SK-N-SH (cell line): ENCODE measurements around the gene CCN5. TPM values are rescaled to one million over a fixed set of nuclear protein-coding genes. Genes with fewer than 3 reads are reported as not detected.

Experiments used
- CTCF ChIA-PET: fragments of 300-600, 350-600 bp; formaldehyde crosslinking; extraction: SDS; loops from one replicate; lab custom pipeline; 2021; lab: Yijun Ruan, JAX
- POLR2A ChIA-PET: fragments of 350-600 bp; sonication (Branson Sonifier 250); formaldehyde crosslinking; extraction: SDS; loops from one replicate; lab custom pipeline; 2020; ENCODE audit warnings: antibody characterized with exemption, inconsistent platforms; lab: Yijun Ruan, JAX
- DNase-seq: peaks from one replicate; pipeline ENCODE4 v3.0.0; 2012
- H2AFZ ChIP-seq: fragments of 200-600 bp; sonication (generic); 2 replicates; pipeline ENCODE4 v1.8.1; 2016; ENCODE audit warnings: antibody characterized with exemption, mild to moderate bottlenecking, low read depth
- H3F3A ChIP-seq: fragments of 200-600 bp; sonication (generic); replicated peaks from 2 replicates; pipeline ENCODE3; 2016; ENCODE audit warnings: antibody characterized with exemption, mild to moderate bottlenecking; ENCODE audit not compliant: insufficient read depth
- H3K27ac ChIP-seq, 2 experiments: fragments of 200-500 bp in 1 of 2; fragments of 200-600 bp in 1 of 2; sonication (Bioruptor generic) in 1 of 2; sonication (generic), shearing (Covaris generic) in 1 of 2; 2 replicates each; pipeline versions ENCODE4 v1.5.1 to v1.6.1; 2014 to 2016; ENCODE audit warnings: low read depth in 2 of 2, inconsistent platforms in 1 of 2, low read length in 1 of 2, mild to moderate bottlenecking in 1 of 2, mixed read lengths in 1 of 2
- H3K27me3 ChIP-seq: fragments of 200-600 bp; sonication (generic), shearing (Covaris generic); 2 replicates; pipeline ENCODE4 v1.6.1; 2016; ENCODE audit warnings: mixed run types; ENCODE audit not compliant: insufficient read depth
- H3K36me3 ChIP-seq, 2 experiments: fragments of 200-500 bp in 1 of 2; fragments of 200-600 bp in 1 of 2; sonication (Bioruptor generic) in 1 of 2; sonication (generic) in 1 of 2; replicated peaks in 1 of 2; 2 replicates each; pipeline versions ENCODE3 to v1.5.1; 2014 to 2016; ENCODE audit warnings: low read length in 1 of 2, mild to moderate bottlenecking in 1 of 2; ENCODE audit not compliant: insufficient read depth in 2 of 2, control insufficient read depth in 1 of 2
- H3K4me1 ChIP-seq, 2 experiments: fragments of 200-500 bp in 1 of 2; fragments of 200-600 bp in 1 of 2; sonication (Bioruptor generic) in 1 of 2; sonication (generic), shearing (Covaris generic) in 1 of 2; 2 replicates each; pipeline versions ENCODE4 v1.5.1 to v1.6.1; 2014 to 2016; ENCODE audit warnings: low read depth in 1 of 2, low read length in 1 of 2, mixed run types in 1 of 2; ENCODE audit not compliant: insufficient read depth in 2 of 2, control insufficient read depth in 1 of 2
- H3K4me2 ChIP-seq: fragments of 200-600 bp; sonication (generic), shearing (Covaris generic); 2 replicates; pipeline ENCODE4 v1.6.1; 2017; ENCODE audit warnings: mixed run types
- H3K4me3 ChIP-seq, 2 experiments: fragments of 200-500 bp in 1 of 2; fragments of 200-600 bp in 1 of 2; sonication (Bioruptor generic) in 1 of 2; sonication (generic), shearing (Covaris generic) in 1 of 2; 2 replicates each; pipeline versions ENCODE4 v1.5.1 to v1.8.1; 2014 to 2016; ENCODE audit warnings: low read depth in 2 of 2, inconsistent platforms in 1 of 2, low read length in 1 of 2, mild to moderate bottlenecking in 1 of 2, mixed read lengths in 1 of 2, moderate library complexity in 1 of 2
- H3K79me2 ChIP-seq: fragments of 200-600 bp; sonication (generic); 2 replicates; pipeline ENCODE4 v1.8.1; 2017; ENCODE audit warnings: mild to moderate bottlenecking; ENCODE audit not compliant: insufficient read depth
- H3K9ac ChIP-seq: fragments of 200-600 bp; sonication (generic); 2 replicates; pipeline ENCODE4 v1.6.1; 2017; ENCODE audit warnings: mixed run types
- H3K9me2 ChIP-seq: fragments of 200-600 bp; sonication (generic); 2 replicates; pipeline ENCODE4 v1.6.1; 2017; ENCODE audit warnings: mixed run types
- H3K9me3 ChIP-seq: fragments of 200-600 bp; sonication (generic); 2 replicates; pipeline ENCODE4 v1.6.1; 2017; ENCODE audit warnings: mixed run types, mild to moderate bottlenecking, moderate library complexity
- H4K20me1 ChIP-seq: fragments of 200-600 bp; sonication (generic); 2 replicates; pipeline ENCODE4 v1.6.1; 2017; ENCODE audit warnings: mild to moderate bottlenecking, mixed run types; ENCODE audit not compliant: insufficient read depth
- ELF1 ChIP-seq: IDR thresholded peaks from 2 replicates; pipeline ENCODE4 v1.4.0; 2012
- EZH2phosphoT487 ChIP-seq: fragments of 200-600 bp; sonication (generic); IDR thresholded peaks from 2 replicates; pipeline ENCODE4 v1.6.1; 2017; ENCODE audit warnings: low read depth, mixed run types, mild to moderate bottlenecking, antibody characterized with exemption, moderate library complexity, borderline replicate concordance
- FOSL2 ChIP-seq: IDR thresholded peaks from 2 replicates; pipeline ENCODE4 v1.4.0; 2012; ENCODE audit warnings: low read depth, mild to moderate bottlenecking, moderate library complexity, borderline replicate concordance
- FOXJ3 ChIP-seq: sonication (generic); formaldehyde crosslinking; IDR thresholded peaks from 2 replicates; pipeline ENCODE4 v1.5.1; 2020; ENCODE audit warnings: mild to moderate bottlenecking, missing genetic modification reagents
- FOXM1 ChIP-seq: IDR thresholded peaks from 2 replicates; pipeline ENCODE4 v1.4.0; 2012; ENCODE audit warnings: low read depth, mild to moderate bottlenecking
- GABPA ChIP-seq: IDR thresholded peaks from 2 replicates; pipeline ENCODE4 v1.4.0; 2012; ENCODE audit warnings: low read depth, mild to moderate bottlenecking
- JUND ChIP-seq: IDR thresholded peaks from 2 replicates; pipeline ENCODE4 v1.4.0; 2012
- MEF2A ChIP-seq: IDR thresholded peaks from 2 replicates; pipeline ENCODE4 v1.4.0; 2012; ENCODE audit warnings: low read depth, borderline replicate concordance
- MXI1 ChIP-seq: IDR thresholded peaks from 2 replicates; pipeline ENCODE4 v1.6.1; 2012; ENCODE audit warnings: mild to moderate bottlenecking, low read depth, low read length, improper control_type of control experiment
- NFIC ChIP-seq: IDR thresholded peaks from 2 replicates; pipeline ENCODE4 v1.4.0; 2012; ENCODE audit warnings: borderline replicate concordance
- PBX3 ChIP-seq: IDR thresholded peaks from 2 replicates; pipeline ENCODE4; 2012
- RCOR1 ChIP-seq: fragments of 150-350 bp; IDR thresholded peaks from 2 replicates; pipeline ENCODE4 v1.6.1; 2017; ENCODE audit warnings: antibody characterized with exemption, low read length
- RFX5 ChIP-seq: IDR thresholded peaks from 2 replicates; pipeline ENCODE4 v1.6.1; 2012; ENCODE audit warnings: mild to moderate bottlenecking, improper control_type of control experiment, low read length
- RXRA ChIP-seq: IDR thresholded peaks from 2 replicates; pipeline ENCODE4 v1.4.0; 2012; ENCODE audit warnings: low read depth, mild to moderate bottlenecking, borderline replicate concordance
- SIN3A ChIP-seq: IDR thresholded peaks from 2 replicates; pipeline ENCODE4 v1.6.1; 2012; ENCODE audit warnings: low read depth, mild to moderate bottlenecking, low read length, moderate library complexity, borderline replicate concordance
- TAF1 ChIP-seq: IDR thresholded peaks from 2 replicates; pipeline ENCODE4 v1.6.1; 2012; ENCODE audit warnings: low read depth, mild to moderate bottlenecking, low read length, moderate library complexity, borderline replicate concordance
- TEAD4 ChIP-seq: IDR thresholded peaks from 2 replicates; pipeline ENCODE4 v1.4.0; 2012; ENCODE audit warnings: mild to moderate bottlenecking, borderline replicate concordance; ENCODE audit not compliant: insufficient read depth
- YY1 ChIP-seq: IDR thresholded peaks from 2 replicates; pipeline ENCODE4 v1.4.0; 2012; ENCODE audit warnings: low read depth, mild to moderate bottlenecking
- WGBS: methylation state at CpG from one replicate; pipeline ENCODE4 v1.1.6; 2017; ENCODE audit warnings: low lambda C conversion rate; 5-methylcytosine and 5-hydroxymethylcytosine counted together
- polyA plus RNA-seq, 3 experiments: library from polyadenylated mRNA; depleted of rRNA; stranded (reverse); fragments of >200 nt; gene quantifications; 2 replicates each; pipeline ENCODE4 v1.2.3, GENCODE V29; 2012
- TF ChIP-seq, protein P1 (sequence below): IDR thresholded peaks from 2 replicates; pipeline ENCODE4 v1.4.0; 2012; ENCODE audit warnings: low read depth
- TF ChIP-seq, protein P2 (sequence below): IDR thresholded peaks from 2 replicates; pipeline ENCODE4 v1.6.1; 2012; ENCODE audit warnings: mild to moderate bottlenecking, low read depth, low read length, moderate library complexity

CCN5 gene
- polyA plus RNA-seq, 1 of the 3 experiments (the other 2 are of a cell fraction): 0.05 TPM

DNA sequence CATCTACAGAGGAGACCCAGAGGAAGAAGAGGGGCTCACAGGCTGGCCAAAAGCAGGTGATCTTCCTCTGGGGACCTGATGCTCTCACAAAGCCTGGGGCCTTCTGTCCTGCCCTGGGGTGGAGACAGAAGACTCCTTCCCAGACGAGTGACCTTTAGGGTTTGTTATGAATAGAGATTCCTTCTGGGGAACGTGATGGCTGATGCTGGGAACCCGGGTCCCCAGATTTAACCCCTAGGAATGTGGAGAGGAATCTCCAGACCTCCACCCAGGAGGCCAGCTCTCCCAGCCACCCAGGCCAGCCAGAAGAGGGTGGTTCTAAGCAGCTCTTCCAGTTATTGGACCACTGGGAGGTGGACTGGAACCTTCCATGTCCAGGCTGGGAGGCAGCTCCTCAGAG lies 16.8 kb upstream of the CCN5 start:
- Histone ChIP-seq H3K36me3 (no peaks in the 10 kb centered on the region), H3K9me3 (no peaks in the 10 kb centered on the region), H3K4me2 (no peak overlapping the region), H3K4me1 (peaks cover 4 to 10% of the 10 kb centered on the region in 2 experiments; a peak in 3 of 4 replicates), H3K79me2 (no peaks in the 10 kb centered on the region), H3K4me3 (no peak overlapping the region), H3K27me3 (no peaks in the 10 kb centered on the region), H4K20me1 (no peaks in the 10 kb centered on the region), H3K9ac (no peak overlapping the region), H3K27ac (no peak overlapping the region), H2AFZ (no peak overlapping the region), H3F3A (peaks cover 13% of the 10 kb centered on the region), H3K9me2 (no peaks in the 10 kb centered on the region)
- WGBS: 50% methylated on average over 2 of the region's 3 CpGs
- no peak for DNase-seq
- TF ChIP-seq FOXJ3 (no peak), RFX5 (no peak), RCOR1 (no peak), FOXM1 (no peak), TAF1 (no peak), RXRA (no peak), FOSL2 (no peak), ELF1 (no peak), MEF2A (no peak), YY1 (no peak), SIN3A (no peak), JUND (no peak), MXI1 (no peak), EZH2phosphoT487 (no peak), NFIC (no peak), PBX3 (no peak), TEAD4 (no peak), GABPA (no peak)
- TF ChIP-seq, protein P1, sequence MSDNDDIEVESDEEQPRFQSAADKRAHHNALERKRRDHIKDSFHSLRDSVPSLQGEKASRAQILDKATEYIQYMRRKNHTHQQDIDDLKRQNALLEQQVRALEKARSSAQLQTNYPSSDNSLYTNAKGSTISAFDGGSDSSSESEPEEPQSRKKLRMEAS: no peak
- TF ChIP-seq, protein P2, sequence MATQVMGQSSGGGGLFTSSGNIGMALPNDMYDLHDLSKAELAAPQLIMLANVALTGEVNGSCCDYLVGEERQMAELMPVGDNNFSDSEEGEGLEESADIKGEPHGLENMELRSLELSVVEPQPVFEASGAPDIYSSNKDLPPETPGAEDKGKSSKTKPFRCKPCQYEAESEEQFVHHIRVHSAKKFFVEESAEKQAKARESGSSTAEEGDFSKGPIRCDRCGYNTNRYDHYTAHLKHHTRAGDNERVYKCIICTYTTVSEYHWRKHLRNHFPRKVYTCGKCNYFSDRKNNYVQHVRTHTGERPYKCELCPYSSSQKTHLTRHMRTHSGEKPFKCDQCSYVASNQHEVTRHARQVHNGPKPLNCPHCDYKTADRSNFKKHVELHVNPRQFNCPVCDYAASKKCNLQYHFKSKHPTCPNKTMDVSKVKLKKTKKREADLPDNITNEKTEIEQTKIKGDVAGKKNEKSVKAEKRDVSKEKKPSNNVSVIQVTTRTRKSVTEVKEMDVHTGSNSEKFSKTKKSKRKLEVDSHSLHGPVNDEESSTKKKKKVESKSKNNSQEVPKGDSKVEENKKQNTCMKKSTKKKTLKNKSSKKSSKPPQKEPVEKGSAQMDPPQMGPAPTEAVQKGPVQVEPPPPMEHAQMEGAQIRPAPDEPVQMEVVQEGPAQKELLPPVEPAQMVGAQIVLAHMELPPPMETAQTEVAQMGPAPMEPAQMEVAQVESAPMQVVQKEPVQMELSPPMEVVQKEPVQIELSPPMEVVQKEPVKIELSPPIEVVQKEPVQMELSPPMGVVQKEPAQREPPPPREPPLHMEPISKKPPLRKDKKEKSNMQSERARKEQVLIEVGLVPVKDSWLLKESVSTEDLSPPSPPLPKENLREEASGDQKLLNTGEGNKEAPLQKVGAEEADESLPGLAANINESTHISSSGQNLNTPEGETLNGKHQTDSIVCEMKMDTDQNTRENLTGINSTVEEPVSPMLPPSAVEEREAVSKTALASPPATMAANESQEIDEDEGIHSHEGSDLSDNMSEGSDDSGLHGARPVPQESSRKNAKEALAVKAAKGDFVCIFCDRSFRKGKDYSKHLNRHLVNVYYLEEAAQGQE: no peak
- ChIA-PET POLR2A (no interaction called here), CTCF (interaction anchor here (0.8 to 1.5 kb wide), 2 partner anchors 13 to 35 kb away, joined by 3 to 5 read pairs; no protein-coding TSS in a partner anchor)
